Liver (tissue), 9 donors: Measurements from ENCODE around the gene CPLX1. TPM values are rescaled to one million over a fixed set of nuclear protein-coding genes. Genes with fewer than 3 reads are reported as not detected.

Source experiments
- DNase-seq: peaks from one replicate; pipeline ENCODE4 v3.0.0-alpha.2; 2017; ENCODE audit warnings: low spot score
- H3K27ac ChIP-seq, 2 donors: one replicate each; pipeline ENCODE4 v1.7.0; 2013; ENCODE audit warnings: inconsistent platforms in 2 of 2, low read length in 2 of 2, control low read depth in 1 of 2, low read depth in 1 of 2, mild to moderate bottlenecking in 1 of 2
- H3K27me3 ChIP-seq, 4 donors: one replicate each; pipeline versions ENCODE4 v1.6.1 to v1.7.0; 2013; ENCODE audit warnings: low read length in 3 of 4, inconsistent platforms in 1 of 4, mild to moderate bottlenecking in 1 of 4, moderate library complexity in 1 of 4; ENCODE audit not compliant: control insufficient read depth in 4 of 4, insufficient read depth in 4 of 4
- H3K36me3 ChIP-seq, 4 donors: one replicate each; pipeline versions ENCODE4 v1.6.1 to v1.7.0; 2013; ENCODE audit warnings: low read length in 3 of 4, mild to moderate bottlenecking in 3 of 4, low read depth in 1 of 4, moderate library complexity in 1 of 4; ENCODE audit not compliant: control insufficient read depth in 4 of 4, insufficient read depth in 3 of 4
- H3K4me1 ChIP-seq, 4 donors: one replicate each; pipeline versions ENCODE4 v1.6.1 to v1.7.0; 2013; ENCODE audit warnings: low read length in 3 of 4, mild to moderate bottlenecking in 3 of 4, moderate library complexity in 1 of 4; ENCODE audit not compliant: control insufficient read depth in 4 of 4, insufficient read depth in 4 of 4
- H3K4me3 ChIP-seq, 3 donors: one replicate each; pipeline versions ENCODE4 v1.6.1 to v1.7.0; 2013; ENCODE audit warnings: low read length in 3 of 3, control low read depth in 1 of 3, low read depth in 1 of 3, mild to moderate bottlenecking in 1 of 3
- H3K9ac ChIP-seq, 2 donors: one replicate each; pipeline ENCODE4 v1.7.0; 2013; ENCODE audit warnings: low read length in 2 of 2, mild to moderate bottlenecking in 2 of 2, moderate library complexity in 2 of 2, control low read depth in 1 of 2, low read depth in 1 of 2
- H3K9me3 ChIP-seq, 4 donors: one replicate each; pipeline versions ENCODE4 v1.6.1 to v1.7.0; 2013; ENCODE audit warnings: low read length in 3 of 4; ENCODE audit not compliant: control insufficient read depth in 4 of 4
- ATF3 ChIP-seq: IDR thresholded peaks from 2 replicates; pipeline ENCODE4 v1.6.1; 2016; ENCODE audit warnings: antibody characterized with exemption
- CTCF ChIP-seq: fragments of 150-350 bp; IDR thresholded peaks from 2 replicates; pipeline ENCODE4 v1.5.1; 2017; ENCODE audit warnings: improper control_type of control experiment, low read depth, low read length; ENCODE audit not compliant: missing input control
- EGR1 ChIP-seq, 2 donors: IDR thresholded peaks; 2 replicates each; pipeline ENCODE4 v1.6.1; 2016 to 2018; ENCODE audit warnings: antibody characterized with exemption in 2 of 2, low read depth in 2 of 2
- FOXA1 ChIP-seq: IDR thresholded peaks from 2 replicates; pipeline ENCODE4 v1.6.1; 2016; ENCODE audit warnings: antibody characterized with exemption
- FOXA2 ChIP-seq: IDR thresholded peaks from 2 replicates; pipeline ENCODE4 v1.6.1; 2016; ENCODE audit warnings: antibody characterized with exemption
- GABPA ChIP-seq, 2 donors: IDR thresholded peaks in 1 of 2; conservative IDR thresholded peaks in 1 of 2; 2 replicates each; pipeline ENCODE4 v1.6.1; 2016; ENCODE audit warnings: antibody characterized with exemption in 2 of 2, mild to moderate bottlenecking in 1 of 2, moderate library complexity in 1 of 2
- HNF4A ChIP-seq, 2 donors: conservative IDR thresholded peaks; 2 replicates each; pipeline ENCODE4 v1.6.1; 2016; ENCODE audit warnings: antibody characterized with exemption in 2 of 2, mild to moderate bottlenecking in 2 of 2
- HNF4G ChIP-seq: IDR thresholded peaks from 2 replicates; pipeline ENCODE4 v1.6.1; 2016; ENCODE audit warnings: antibody characterized with exemption
- JUND ChIP-seq, 2 donors: IDR thresholded peaks; 2 replicates each; pipeline ENCODE4 v1.6.1; 2016; ENCODE audit warnings: antibody characterized with exemption in 2 of 2
- MAX ChIP-seq: IDR thresholded peaks from 2 replicates; pipeline ENCODE4 v1.6.1; 2016; ENCODE audit warnings: antibody characterized with exemption
- RAD21 ChIP-seq, 2 donors: IDR thresholded peaks; 2 replicates each; pipeline ENCODE4 v1.6.1; 2016; ENCODE audit warnings: antibody characterized with exemption in 2 of 2, mild to moderate bottlenecking in 2 of 2
- REST ChIP-seq: IDR thresholded peaks from 2 replicates; pipeline ENCODE4 v1.6.1; 2016; ENCODE audit warnings: antibody characterized with exemption, mild to moderate bottlenecking
- RXRA ChIP-seq, 2 donors: IDR thresholded peaks; 2 replicates each; pipeline ENCODE4 v1.6.1; 2017 to 2018; ENCODE audit warnings: antibody characterized with exemption in 2 of 2, mild to moderate bottlenecking in 1 of 2
- SP1 ChIP-seq: IDR thresholded peaks from 2 replicates; pipeline ENCODE4 v1.6.1; 2018; ENCODE audit warnings: antibody characterized with exemption, mild to moderate bottlenecking
- TAF1 ChIP-seq: conservative IDR thresholded peaks from 2 replicates; pipeline ENCODE4 v1.6.1; 2016; ENCODE audit warnings: antibody characterized with exemption, mild to moderate bottlenecking
- YY1 ChIP-seq: IDR thresholded peaks from 2 replicates; pipeline ENCODE4 v1.6.1; 2016; ENCODE audit warnings: antibody characterized with exemption, mild to moderate bottlenecking
- ZBTB33 ChIP-seq: IDR thresholded peaks from 2 replicates; pipeline ENCODE4 v1.6.1; 2016; ENCODE audit warnings: antibody characterized with exemption
- WGBS: extraction: QIAGEN DNeasy Blood & Tissue Kit; methylation state at CpG from one replicate; pipeline ENCODE4 v1.1.7; 2013; 5-methylcytosine and 5-hydroxymethylcytosine counted together
- polyA plus RNA-seq, 2 donors: library from polyadenylated mRNA; stranded (reverse) in 1 of 2; unstranded in 1 of 2; fragments of 200-250 nt in 1 of 2; fragments of >200 nt in 1 of 2; fragmentation: Nextera tagmentation in 1 of 2; extraction: Ambion mirVana in 1 of 2; gene quantifications; one replicate each; pipeline versions ENCODE4 v1.2.1 to v1.2.3, GENCODE V29; 2013 to 2015
- total RNA-seq, 2 donors: library from RNA; depleted of rRNA; stranded (reverse); fragments of >200 nt; gene quantifications; one replicate each; pipeline ENCODE4 v1.2.3, GENCODE V29; 2014
- donor health status: healthy.
- donor health status: healthy.
- donor health status: healthy.
- donor health status: healthy.
- donor health status: healthy.

Gene CPLX1
- total and polyA plus RNA-seq, 4 donors: 0.14 to 2.8 (median 0.80) TPM

- no peaks in the 10 kb centered on the region for H3K27me3 ChIP-seq
These were observed 612 bp downstream of the CPLX1 start for GRCh38 chr4:825063-825970.

GRCh38 chr4:824461-825062 lies 1.4 kb downstream of the CPLX1 start:
- H3K9me3 ChIP-seq: no peaks in the 10 kb centered on the region
- peaks cover 2 to 12% (median 10%) of the 10 kb centered on the region in 4 donors for H3K4me1 ChIP-seq
- no peak overlapping the region for H3K4me3 ChIP-seq
- H3K27ac ChIP-seq: no peak overlapping the region
- WGBS: 44% methylated on average over 23 of the region's 23 CpGs
- H3K36me3 ChIP-seq: no peaks in the 10 kb centered on the region
- DNase-seq: no peak
- no peak overlapping the region for H3K9ac ChIP-seq
- no peaks in the 10 kb centered on the region for H3K27me3 ChIP-seq
- TF ChIP-seq HNF4A (conservative IDR thresholded peaks at IDR 0.05): no peak
- TF ChIP-seq GABPA (IDR thresholded peaks at IDR 0.05 in 1 of 2, conservative IDR thresholded peaks at IDR 0.05 in 1 of 2): no peak
- no peak for TF ChIP-seq RXRA (IDR thresholded peaks at IDR 0.05)
- TF ChIP-seq RAD21 (IDR thresholded peaks at IDR 0.05): no peak
- no peak for TF ChIP-seq YY1
- TF ChIP-seq TAF1: no peak
- TF ChIP-seq MAX: no peak
- TF ChIP-seq SP1: no peak
- no peak for TF ChIP-seq FOXA1

More at GRCh38 chr4:825063-825970, 612 bp downstream of the CPLX1 start:
- TF ChIP-seq JUND (IDR thresholded peaks at IDR 0.05) (no peak), REST (peak; percentile 98)
- H3K9me3 ChIP-seq: no peaks in the 10 kb centered on the region
- peaks cover 2 to 12% (median 10%) of the 10 kb centered on the region in 4 donors for H3K4me1 ChIP-seq
- H3K27ac ChIP-seq: no peak overlapping the region
- no peak overlapping the region for H3K9ac ChIP-seq
- 8% methylated on average over 94 of the region's 94 CpGs for WGBS
- no peak for DNase-seq
- no peaks in the 10 kb centered on the region for H3K36me3 ChIP-seq
- H3K4me3 ChIP-seq: peak overlapping the region in 1 of 3 donors; percentile 65

GRCh38 chr4:823761-824460 lies 2.0 kb downstream of the CPLX1 start:
- Histone ChIP-seq H3K9me3 (no peaks in the 10 kb centered on the region), H3K27ac (no peak overlapping the region), H3K4me3 (no peak overlapping the region), H3K4me1 (peaks cover 2 to 12% (median 10%) of the 10 kb centered on the region in 4 donors), H3K36me3 (no peaks in the 10 kb centered on the region), H3K9ac (no peak overlapping the region), H3K27me3 (no peaks in the 10 kb centered on the region)
- no peak for DNase-seq
- 72% methylated on average over 24 of the region's 24 CpGs for whole genome bisulfite sequencing
- TF ChIP-seq ATF3 (no peak), JUND (IDR thresholded peaks at IDR 0.05) (no peak), ZBTB33 (no peak), RXRA (IDR thresholded peaks at IDR 0.05) (no peak), GABPA (IDR thresholded peaks at IDR 0.05 in 1 of 2, conservative IDR thresholded peaks at IDR 0.05 in 1 of 2) (no peak), HNF4G (no peak), MAX (no peak), CTCF (no peak), EGR1 (IDR thresholded peaks at IDR 0.05; ENCODE audit: low read depth in 2 of 2) (no peak), SP1 (no peak), FOXA2 (no peak)
